HG03066 (cell line): Measurements from ENCODE around the gene DYRK1A.

Source experiments
- ATAC-seq: cut with Tn5 transposase; IDR thresholded peaks from one replicate; pipeline ENCODE4 v1.9.1; 2021; ENCODE audit warnings: low read depth; ENCODE audit not compliant: unreplicated experiment

The DYRK1A gene

DNA sequence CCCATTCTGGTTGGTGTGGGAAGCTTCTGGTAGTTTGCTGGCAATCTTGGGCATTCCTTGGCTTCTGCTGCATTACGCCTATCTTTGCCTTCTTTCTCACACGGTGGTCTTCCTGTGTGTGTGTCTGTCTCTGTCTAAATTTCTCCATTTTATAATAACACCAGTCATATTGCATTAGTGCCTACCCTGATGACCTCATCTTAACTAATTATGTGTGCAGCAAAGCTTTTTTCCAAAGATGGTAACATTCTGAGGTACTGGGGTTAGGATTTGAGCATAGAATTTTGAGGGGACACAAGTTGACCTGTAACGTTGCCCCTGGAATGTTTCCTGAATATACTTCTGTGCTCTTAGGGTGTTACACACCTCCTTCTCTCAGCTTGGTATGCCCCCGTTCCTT lies 77.1 kb downstream of the DYRK1A start:
- ATAC-seq = no peak

DNA sequence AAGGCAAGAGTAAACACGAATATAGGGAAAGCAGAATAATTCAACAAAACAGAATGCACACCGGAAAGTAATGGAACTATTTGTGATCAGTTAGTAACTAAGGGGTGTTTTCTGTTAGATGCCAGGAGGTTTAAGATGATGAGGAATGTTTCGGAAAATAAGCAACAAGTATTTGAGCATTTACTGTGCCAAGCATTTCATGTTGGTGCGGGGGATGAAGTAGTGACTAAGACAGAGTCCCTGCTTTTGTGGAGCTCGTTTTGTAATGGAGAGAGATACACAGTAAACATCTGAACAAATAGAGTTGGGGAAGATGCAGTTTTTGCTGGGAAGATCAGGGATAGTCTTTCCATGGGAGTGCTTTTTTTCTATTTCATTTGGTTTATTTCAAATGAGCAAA lies 78.7 kb downstream of the DYRK1A start:
- ATAC-seq = no peak

DNA sequence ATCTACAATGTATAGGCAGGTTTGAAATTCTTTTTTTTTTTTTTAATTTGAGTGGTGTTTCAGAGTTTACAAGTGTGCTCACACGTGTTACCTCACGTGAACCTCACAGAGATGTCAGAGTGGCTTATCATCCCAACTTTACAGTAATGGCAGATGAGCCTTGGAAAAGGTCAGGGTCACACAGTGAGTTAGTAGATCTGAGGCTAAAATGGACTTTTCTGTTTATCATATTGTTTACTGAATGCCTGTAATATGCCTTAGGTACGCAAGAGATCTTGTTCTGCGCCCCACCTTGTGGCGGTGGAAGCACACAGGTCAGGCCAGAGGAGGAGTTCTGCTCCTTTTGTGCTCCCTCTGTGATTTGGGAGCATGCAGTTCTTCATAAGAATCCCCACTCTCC lies 80.0 kb downstream of the DYRK1A start:
- no peak for ATAC-seq

DNA sequence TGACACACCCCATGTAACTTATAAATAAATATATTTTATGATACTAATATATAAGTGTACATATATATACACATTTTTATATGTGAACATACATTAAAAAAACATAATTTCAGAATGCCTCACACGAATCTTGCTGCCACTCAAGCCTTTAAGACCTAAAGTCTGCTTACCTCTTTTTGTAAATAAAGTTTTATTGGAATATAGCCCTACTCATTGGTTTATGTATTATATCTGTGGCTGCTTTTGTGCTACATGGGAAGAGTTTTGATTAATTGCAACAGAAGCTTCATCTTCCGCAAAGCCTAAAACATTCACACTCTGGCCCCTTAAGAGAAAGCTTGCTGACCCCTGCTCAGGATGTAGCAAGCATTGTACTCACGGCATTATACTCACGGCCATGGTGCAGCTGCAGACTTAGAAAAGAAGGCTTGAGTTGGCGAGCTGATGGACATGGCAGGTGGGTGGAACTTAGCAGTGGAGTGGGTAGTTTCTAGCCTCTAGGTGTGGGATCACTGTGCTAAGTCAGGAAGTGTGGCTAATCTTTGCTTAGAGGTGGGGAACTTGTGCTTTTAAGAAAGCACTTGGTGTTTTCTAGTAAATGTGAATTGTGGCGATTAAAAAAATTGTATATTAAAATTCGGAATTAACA lies 80.8 kb downstream of the DYRK1A start:
- no peak for ATAC-seq

DNA sequence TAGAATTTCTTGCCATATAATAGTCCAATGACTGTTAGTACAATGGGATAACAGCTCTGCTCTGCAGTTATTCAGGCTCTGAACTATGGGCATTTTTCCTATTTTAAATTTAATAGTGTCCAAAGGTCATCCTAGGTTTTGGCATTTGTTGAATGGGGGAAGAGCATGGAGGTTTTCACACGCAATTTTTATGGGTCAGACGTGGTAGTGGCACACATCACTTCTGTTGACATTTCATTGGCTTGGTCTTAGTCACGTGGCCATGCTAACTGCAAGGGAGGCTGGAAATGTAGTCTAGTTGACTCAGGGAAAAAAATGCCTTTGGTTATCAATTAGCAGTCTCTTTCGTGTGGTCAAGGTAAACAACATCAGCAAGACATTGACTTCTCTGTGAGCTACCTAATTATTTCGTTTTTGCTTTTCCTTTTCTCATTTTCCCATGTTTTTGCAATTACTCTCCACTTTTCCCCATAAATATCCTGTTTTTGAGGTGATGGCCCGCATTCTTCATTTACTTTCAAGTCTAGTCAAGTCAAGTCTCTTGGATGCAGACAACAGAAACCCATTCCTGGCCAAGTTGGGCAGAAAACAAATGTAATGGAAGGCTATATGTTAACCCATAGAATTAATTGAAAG lies 82.8 kb downstream of the DYRK1A start:
- no peak for ATAC-seq

DNA sequence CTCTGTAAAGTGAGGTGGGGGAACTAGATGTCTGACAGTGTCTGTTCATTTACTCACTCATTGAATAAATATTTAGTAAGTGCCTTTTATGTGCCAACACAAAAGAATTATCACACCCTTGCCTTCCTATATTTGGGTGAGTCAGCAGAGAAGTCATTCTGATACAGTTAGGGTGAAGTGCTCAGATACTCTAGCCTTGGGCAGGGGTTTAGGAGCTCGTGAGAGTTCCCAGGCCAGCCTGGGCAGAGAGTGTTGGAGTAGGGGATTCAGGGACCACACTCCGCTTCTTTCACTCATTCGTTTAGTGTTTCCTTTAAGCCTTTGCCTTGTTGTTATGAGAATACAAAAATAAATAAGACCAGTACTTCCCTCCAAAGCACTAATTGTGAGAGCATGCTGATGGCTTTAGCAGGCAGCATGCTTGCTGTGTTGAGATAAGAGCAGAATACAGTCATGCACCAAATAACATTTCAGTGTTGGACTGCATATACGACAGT lies 83.9 kb downstream of the DYRK1A start:
- ATAC-seq = no peak

DNA sequence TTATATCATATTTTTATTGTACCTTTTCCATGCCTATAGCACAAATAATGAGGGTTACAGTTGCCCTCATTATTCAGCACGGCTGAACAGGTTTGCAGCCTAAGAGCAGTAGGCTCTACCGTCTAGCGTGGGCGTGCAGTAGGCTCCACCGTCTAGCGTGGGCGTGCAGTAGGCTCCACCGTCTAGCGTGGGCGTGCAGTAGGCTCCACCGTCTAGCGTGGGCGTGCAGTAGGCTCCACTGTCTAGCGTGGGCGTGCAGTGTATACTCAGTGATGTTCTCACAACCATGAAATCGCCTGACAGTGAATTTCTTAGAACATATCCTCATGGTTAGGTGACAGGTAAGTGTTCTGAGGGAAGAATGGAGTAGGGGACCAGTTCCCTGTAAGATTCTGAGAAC lies 84.9 kb downstream of the DYRK1A start:
- ATAC-seq = no peak

DNA sequence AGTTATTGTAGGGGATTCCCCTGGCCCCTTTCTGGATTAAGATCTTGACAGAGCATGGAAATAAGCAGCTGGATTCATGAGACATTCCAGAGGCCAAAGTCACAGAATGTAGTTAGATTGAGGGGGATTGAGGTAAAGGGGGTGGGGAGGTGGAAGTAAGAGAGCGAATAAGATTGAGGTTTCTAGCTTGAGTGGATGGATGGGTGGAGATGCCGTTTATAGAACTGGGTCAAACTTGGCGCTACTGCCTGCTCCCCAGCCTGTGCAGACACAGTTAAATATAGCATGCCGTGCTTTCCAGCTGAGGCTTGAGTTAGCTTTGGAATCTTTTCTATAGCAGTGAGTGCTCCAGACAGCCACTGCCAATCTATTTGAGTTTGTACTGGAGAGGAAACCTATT lies 85.7 kb downstream of the DYRK1A start:
- no peak for ATAC-seq

DNA sequence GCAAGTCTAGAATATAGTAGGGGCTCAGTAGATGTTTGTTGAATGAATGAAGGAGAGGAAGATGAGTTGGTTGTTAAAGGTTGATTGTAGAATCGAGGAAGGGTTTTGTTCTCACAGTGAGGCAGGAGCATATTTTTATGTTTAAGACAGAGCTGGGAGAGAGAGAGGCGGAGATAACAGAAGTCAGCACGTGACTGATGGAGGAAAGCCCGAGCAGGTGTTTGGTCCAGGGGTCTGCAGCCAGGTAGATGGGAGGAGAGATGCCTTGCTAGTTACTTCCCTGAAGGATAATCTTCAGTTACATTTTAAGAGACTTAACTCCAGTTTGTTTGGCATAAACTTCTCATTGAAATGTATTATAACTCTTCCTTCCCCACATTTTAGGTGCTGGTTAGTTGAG lies 86.8 kb downstream of the DYRK1A start:
- no peak for ATAC-seq

DNA sequence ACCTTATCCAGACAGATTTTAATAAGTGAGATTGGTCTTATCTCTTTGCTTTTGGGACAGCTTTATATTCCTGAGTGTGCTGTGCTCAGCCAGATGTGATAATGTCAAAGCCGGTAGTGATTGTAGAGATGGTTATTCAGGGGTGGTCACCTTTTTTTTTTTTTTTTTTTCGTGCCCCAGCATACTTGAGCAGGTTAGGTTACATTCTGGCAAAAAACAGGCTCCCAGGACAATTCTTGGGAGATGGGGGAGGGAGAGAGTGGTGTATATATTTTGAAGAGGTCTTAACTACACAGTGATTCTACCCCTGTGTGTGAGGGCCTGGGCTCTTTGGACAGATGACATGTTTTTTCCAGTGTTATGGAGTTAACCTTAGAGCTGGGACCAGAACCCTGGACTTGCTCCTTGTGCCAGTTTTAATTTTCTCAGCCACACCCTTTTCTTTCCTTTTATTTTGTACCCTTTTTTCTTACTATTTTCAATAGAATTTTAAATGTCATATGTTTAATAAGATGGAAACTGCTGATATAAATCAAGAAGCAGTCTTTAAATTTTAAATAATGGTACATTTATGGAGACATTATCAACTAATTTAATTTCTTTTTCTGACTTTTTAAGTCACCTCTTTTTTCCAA lies 88.4 kb downstream of the DYRK1A start:
- ATAC-seq = no peak

DNA sequence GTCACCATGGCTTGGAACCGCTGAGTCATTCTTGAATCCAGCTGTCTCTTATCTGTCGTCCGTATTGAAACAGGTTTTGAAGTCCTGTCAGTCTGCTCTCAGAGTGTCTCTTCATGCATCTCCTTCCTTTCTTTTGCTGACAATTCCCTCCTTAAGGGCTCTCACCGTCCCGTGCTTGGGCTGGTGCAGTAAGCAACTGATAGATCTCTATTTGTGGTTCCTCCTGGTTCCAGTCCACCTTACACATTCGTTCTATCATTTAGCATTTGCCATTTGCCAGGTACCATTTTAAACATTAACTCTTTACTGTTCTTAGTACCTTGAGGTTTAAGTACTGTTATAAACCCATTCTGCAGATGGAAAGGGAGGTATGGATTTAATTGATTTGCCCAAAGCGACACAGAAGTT lies 88.9 kb downstream of the DYRK1A start:
- ATAC-seq = no peak

DNA sequence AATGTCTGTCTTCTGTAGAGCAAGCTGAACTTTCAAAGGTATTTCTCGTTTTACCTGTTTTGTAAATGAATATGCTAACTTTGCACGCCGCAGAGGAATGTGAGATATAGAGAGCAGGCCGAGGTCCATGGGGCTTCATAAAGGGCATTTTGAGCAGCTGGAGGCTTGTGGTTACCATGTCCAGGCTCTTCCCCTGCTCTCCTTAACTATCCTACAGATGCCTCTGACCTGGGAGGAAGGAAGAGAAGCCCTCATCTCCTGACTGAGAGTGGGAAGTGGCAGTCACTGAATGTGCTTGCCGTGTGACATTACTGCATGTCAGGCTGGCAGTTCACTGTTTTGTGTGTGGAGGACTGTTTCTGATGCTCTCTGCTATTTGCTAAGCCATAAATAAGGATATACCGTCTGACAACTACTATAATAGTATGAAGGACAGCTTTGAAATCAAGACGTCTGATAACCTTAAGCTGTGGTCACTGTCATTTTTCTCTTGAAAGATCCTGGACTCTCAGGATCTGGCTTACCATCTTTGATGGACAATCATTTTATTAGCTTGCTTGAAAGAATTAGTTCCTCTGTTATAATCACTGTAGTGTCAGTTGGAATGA lies 92.2 kb downstream of the DYRK1A start:
- ATAC-seq = no peak

DNA sequence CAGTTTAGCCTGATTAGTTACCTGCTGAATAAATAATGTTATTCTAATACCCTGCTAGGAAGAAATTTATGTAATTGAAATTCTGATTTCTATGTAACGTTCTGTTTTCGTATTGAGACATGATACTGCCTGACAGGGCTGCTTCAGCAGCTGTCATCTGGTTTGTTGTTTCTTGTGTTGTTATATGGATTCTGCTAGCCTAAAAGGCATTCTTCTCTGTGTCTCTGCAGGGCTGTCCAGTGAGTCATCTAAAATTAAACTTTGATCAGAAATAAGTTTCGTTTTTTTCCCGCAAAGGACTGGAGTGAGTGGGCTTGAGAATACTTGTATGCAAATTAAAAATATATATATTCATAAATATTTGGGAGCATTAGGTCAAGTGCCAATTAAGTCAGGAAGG lies 93.0 kb downstream of the DYRK1A start:
- no peak for ATAC-seq

DNA sequence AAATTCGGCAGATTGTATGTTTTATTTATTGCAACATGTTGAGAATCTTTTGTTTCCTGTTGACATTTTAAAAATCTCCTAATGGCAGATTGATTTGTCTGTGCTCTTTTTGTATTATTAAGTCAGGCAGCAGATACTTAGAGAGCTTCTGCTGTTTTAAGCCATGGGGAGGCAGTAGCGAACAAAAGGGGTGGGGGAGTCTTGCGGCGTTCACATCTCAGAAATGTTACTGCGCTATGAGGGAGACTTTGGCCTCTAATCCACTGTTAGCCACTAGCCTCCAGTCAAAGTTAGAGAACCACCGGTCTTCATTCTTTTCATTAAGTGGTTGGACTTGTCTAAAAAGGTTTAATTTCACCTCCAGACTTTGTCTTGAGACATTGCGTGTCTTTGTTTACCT lies 93.6 kb downstream of the DYRK1A start:
- ATAC-seq = no peak

DNA sequence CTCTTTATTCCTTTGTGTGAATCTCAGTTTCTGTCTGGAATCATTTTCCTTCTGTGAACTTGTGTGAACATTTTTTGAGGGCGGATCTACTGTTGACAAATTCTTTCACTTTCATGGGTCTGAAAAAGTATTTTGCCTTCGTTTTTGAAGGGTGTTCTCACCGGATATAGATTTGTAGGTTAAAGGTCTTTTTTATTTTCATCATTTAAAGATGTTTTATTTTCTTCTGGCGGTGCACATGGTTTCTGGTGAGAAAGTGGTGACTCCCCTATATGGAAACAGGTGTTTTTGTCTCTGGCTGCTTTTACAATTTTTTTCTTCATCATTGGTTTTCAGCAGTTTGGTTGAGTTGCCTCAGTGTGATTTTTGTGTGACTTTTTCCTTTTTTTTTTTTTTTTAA lies 94.9 kb downstream of the DYRK1A start:
- ATAC-seq = no peak

DNA sequence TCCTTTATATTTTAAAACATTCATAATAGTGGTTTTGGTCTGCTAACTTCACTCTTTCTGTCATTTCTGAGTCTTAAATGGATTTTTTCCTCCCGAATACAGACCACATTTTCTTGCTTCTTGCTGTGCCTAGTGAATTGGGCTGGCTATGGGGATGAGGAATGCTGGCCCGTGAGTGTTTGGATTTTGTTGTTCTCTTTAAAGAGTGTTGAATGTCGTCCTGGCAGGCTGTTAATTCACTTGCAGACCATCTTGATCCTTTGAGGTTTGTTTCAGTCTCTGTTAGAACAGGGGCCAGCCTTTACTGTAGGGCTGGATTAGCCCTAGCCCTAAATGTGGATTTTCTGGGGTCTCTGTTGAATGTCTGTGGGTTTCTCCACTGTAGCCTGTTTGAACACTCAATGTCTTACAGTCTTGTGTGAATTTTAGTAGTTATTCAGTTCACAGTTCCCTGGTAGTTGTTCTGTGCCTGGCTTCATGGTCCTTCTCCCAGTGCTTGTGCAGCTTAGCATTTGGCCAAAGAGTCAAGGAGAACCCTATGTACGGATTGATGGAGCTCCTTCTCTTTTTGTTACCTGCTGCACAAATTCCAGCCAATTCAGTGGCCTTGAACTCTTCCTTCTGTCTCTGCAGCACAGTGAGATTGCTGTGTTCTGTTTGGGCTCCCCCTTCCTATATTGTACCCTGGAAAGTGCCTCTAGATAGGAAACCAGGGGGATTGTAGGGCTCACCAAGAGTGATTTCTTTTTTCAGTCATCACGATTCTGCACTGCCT lies 95.7 kb downstream of the DYRK1A start:
- no peak for ATAC-seq

DNA sequence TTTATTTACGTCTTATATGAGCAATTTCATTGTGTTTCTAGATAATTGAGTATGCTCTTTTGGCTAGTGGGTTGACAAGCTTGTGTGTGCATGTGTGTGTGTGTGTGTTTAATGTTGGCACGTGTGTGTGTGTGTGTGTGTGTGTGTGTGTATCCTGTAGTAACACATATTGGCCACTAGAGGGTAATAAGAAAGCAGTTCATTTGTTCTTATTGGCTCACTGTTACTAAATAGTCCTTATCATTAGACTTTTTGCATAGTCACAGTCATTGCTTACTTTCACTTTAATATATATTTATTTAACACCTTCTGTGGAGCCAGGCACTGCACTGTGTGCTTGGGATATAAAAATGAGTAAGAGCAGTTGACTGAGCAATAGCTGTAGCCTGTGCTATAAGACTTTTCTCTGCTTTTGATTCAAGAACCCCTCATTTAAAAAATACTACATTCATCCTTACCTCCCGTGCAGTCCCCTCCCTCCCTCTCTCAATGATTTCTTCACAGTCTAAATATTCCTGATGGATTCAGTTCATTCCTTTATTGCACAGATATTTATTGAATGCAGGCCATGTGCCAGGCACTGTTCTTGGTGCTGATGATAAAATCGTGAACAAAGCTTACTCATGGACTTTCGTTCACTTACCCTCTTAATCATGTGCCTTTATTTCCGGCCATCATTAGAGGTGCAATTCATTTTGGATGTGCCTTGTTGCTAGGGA lies 96.7 kb downstream of the DYRK1A start:
- no peak for ATAC-seq

DNA sequence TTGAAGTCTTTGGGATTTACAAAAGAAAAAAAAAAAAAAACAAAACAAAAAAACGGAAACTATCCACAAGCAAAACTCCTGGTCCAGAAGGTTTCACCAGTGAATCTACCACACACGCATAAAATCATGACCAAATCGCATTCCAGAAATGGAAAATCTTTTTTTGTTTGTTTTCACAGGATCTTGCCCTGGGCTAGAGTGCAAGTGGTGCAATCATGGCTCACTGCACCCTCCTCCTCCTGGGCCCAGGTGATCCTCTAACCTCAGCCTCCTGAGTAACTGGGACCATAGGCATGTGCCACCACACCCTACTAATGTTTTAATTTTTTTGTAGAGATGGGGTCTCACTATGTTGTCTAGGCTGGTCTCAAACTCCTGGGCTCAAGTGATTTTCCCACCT lies 100.5 kb downstream of the DYRK1A start:
- ATAC-seq = no peak

DNA sequence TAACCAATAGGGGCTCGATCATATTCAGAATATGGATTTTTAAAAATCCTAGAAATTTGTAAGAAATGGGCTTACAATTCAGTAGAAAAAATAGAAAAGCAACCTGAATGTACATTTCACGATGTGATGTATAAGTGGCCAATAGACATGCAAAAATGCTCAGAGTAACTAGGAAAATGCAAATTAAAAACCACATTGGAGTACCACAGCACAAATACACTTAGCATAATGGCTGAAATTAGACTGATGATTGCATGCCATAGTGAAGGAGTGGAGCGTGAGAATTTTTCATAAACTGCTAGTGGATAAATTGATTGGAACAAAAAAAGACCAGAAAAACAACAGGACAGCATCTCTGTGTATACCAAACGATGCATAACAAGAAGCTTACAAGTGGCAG lies 102.3 kb downstream of the DYRK1A start:
- ATAC-seq = no peak

DNA sequence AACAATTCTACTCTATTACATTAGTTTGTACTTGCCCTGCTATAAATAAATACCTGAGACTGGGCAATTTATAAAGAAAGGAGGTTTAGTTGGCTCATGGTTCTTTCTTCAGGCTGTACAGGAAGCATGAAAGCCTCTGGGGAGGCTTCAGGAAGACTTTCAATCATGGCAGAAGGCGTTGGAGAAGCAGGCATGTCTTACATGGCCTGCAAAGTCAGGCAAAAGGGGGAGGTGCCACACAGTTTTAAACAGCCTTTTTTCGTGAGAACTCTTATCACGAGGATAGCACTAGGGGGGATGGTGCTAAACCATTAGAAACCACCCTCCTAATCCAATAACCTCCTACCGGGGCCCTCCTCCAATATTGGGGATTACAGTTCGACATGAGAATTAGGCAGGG lies 102.9 kb downstream of the DYRK1A start:
- no peak for ATAC-seq
